K562 (cell line): ENCODE measurements around the gene MAP3K14. TPM values are rescaled to one million over a fixed set of nuclear protein-coding genes. Genes with fewer than 3 reads are reported as not detected.

Experiments
- ARHGAP35 ChIP-seq: fragments of 450-650 bp; IDR thresholded peaks from 2 replicates; pipeline ENCODE4 v1.6.1; 2018; ENCODE audit not compliant: partially characterized antibody
- ARID1B ChIP-seq: fragments of 450-650 bp; IDR thresholded peaks from 2 replicates; pipeline ENCODE4 v1.6.1; 2016; ENCODE audit warnings: antibody characterized with exemption, mild to moderate bottlenecking, inconsistent platforms
- CAMTA2 ChIP-seq: fragments of 250-450 bp; sonication (Bioruptor Pico); conservative IDR thresholded peaks from 2 replicates; pipeline ENCODE4 v1.5.1; 2022
- CREB3L1 ChIP-seq: fragments of 450-650 bp; IDR thresholded peaks from 2 replicates; pipeline ENCODE4 v1.6.1; 2014; ENCODE audit warnings: low read depth, mild to moderate bottlenecking, moderate library complexity, borderline replicate concordance
- ELF2 ChIP-seq: fragments of 250-450 bp; sonication (Bioruptor Pico); IDR thresholded peaks from 2 replicates; pipeline ENCODE4 v1.5.0; 2021; ENCODE audit warnings: mild to moderate bottlenecking
- GATAD2B ChIP-seq: fragments of 450-650 bp; IDR thresholded peaks from 2 replicates; pipeline ENCODE4 v1.6.1; 2017; ENCODE audit warnings: mild to moderate bottlenecking, borderline replicate concordance
- HNRNPUL1 ChIP-seq: fragments of 200-400 bp; formaldehyde crosslinking; IDR thresholded peaks from 2 replicates; pipeline ENCODE4 v1.6.1; 2017; ENCODE audit warnings: low read length
- HOMEZ ChIP-seq: fragments of 250-450 bp; sonication (Bioruptor Pico); IDR thresholded peaks from 2 replicates; pipeline ENCODE4 v1.4.0; 2020; ENCODE audit warnings: mild to moderate bottlenecking, moderate library complexity
- KLF13 ChIP-seq: fragments of 450-650 bp; IDR thresholded peaks from 2 replicates; pipeline ENCODE4 v1.6.1; 2016; ENCODE audit warnings: missing genetic modification characterization, low read depth, mild to moderate bottlenecking, missing compliant biosample characterization, moderate library complexity, borderline replicate concordance
- LCOR ChIP-seq: sonication (generic); formaldehyde crosslinking; IDR thresholded peaks from 2 replicates; pipeline ENCODE4 v1.8.0; 2022; ENCODE audit warnings: mild to moderate bottlenecking, missing genetic modification reagents
- MTA2 ChIP-seq: fragments of 450-650 bp; IDR thresholded peaks from 2 replicates; pipeline ENCODE4 v1.6.1; 2016; ENCODE audit warnings: low read depth
- NCOA2 ChIP-seq, 2 experiments: fragments of 450-650 bp; IDR thresholded peaks; 2 replicates each; pipeline ENCODE4 v1.6.1; 2018; ENCODE audit warnings: mild to moderate bottlenecking in 2 of 2, moderate library complexity in 1 of 2; ENCODE audit not compliant: partially characterized antibody in 2 of 2
- NR2F6 ChIP-seq: fragments of 450-650 bp; formaldehyde crosslinking; IDR thresholded peaks from 2 replicates; pipeline ENCODE4 v1.4.0; 2020; ENCODE audit warnings: mild to moderate bottlenecking
- PCBP1 ChIP-seq: fragments of 200-400 bp; formaldehyde crosslinking; IDR thresholded peaks from 2 replicates; pipeline ENCODE4 v1.6.1; 2018; ENCODE audit warnings: mild to moderate bottlenecking, low read depth, low read length; ENCODE audit not compliant: poor library complexity, severe bottlenecking
- PML ChIP-seq: IDR thresholded peaks from 2 replicates; pipeline ENCODE4 v1.6.1; 2012; ENCODE audit warnings: low read length, inconsistent platforms
- RAD51 ChIP-seq: fragments of 450-650 bp; IDR thresholded peaks from 2 replicates; pipeline ENCODE4 v1.7.1; 2016; ENCODE audit warnings: low read depth, mild to moderate bottlenecking, borderline replicate concordance
- SIN3B ChIP-seq: fragments of 450-650 bp; IDR thresholded peaks from 2 replicates; pipeline ENCODE4 v1.6.1; 2017; ENCODE audit warnings: low read depth, mild to moderate bottlenecking, moderate library complexity
- SIX5 ChIP-seq, 2 experiments: IDR thresholded peaks; 2 replicates each; pipeline ENCODE4 v1.6.1; 2011; ENCODE audit warnings: low read length in 2 of 2, borderline replicate concordance in 1 of 2, low read depth in 1 of 2, mild to moderate bottlenecking in 1 of 2, moderate library complexity in 1 of 2; ENCODE audit not compliant: insufficient read depth in 1 of 2
- STAT5B ChIP-seq: fragments of 250-450 bp; sonication (Bioruptor Pico); IDR thresholded peaks from 2 replicates; pipeline ENCODE4 v1.8.0; 2021; ENCODE audit warnings: mild to moderate bottlenecking, inconsistent platforms
- TOE1 ChIP-seq, 2 experiments: fragments of 450-650 bp in 1 of 2; sonication (generic) in 1 of 2; formaldehyde crosslinking in 1 of 2; IDR thresholded peaks; 2 replicates each; pipeline versions ENCODE4 v1.7.1 to v1.8.0; 2016 to 2022; ENCODE audit warnings: borderline replicate concordance in 2 of 2, mild to moderate bottlenecking in 2 of 2, antibody characterized with exemption in 1 of 2, inconsistent platforms in 1 of 2, low read depth in 1 of 2, missing genetic modification reagents in 1 of 2, moderate library complexity in 1 of 2
- ZNF134 ChIP-seq: fragments of 250-450 bp; sonication (Bioruptor Pico); conservative IDR thresholded peaks from 2 replicates; pipeline ENCODE4 v1.4.0; 2020
- ZNF146 ChIP-seq: IDR thresholded peaks from one replicate; pipeline ENCODE4 v1.6.1; 2018; ENCODE audit warnings: missing compliant biosample characterization; ENCODE audit not compliant: unreplicated experiment
- ZNF280B ChIP-seq: fragments of 250-450 bp; sonication (Bioruptor Pico); IDR thresholded peaks from 2 replicates; pipeline ENCODE4 v1.5.1; 2021; ENCODE audit warnings: mild to moderate bottlenecking
- ZNF324 ChIP-seq: fragments of 250-450 bp; sonication (Bioruptor Pico); IDR thresholded peaks from 2 replicates; pipeline ENCODE4 v1.4.0; 2020; ENCODE audit warnings: mild to moderate bottlenecking
- ZNF780A ChIP-seq: fragments of 250-450 bp; sonication (Bioruptor Pico); IDR thresholded peaks from 2 replicates; pipeline ENCODE4 v1.5.0; 2021; ENCODE audit warnings: mild to moderate bottlenecking
- polyA plus RNA-seq, 8 experiments: library from polyadenylated mRNA; depleted of rRNA in 4 of 8; stranded (reverse) in 5 of 8; unstranded in 3 of 8; fragments of >200 nt; fragmentation: Nextera tagmentation in 2 of 8; fragmentation: Illumina TruSeq in 1 of 8; extraction: Ambion mirVana in 2 of 8; extraction: Trizol in 1 of 8; gene quantifications; 2 replicates each; pipeline versions ENCODE4 v1.2.1 to v1.2.3, GENCODE V29; 2011 to 2014; ENCODE audit warnings: inconsistent platforms in 1 of 8, missing spikeins in 1 of 8
- total RNA-seq, 7 experiments: library from RNA; depleted of rRNA in 6 of 7; stranded (reverse); fragments of >200 nt in 6 of 7; fragmentation: Illumina TruSeq in 2 of 7; extraction: Trizol in 2 of 7; gene quantifications; 2 replicates each; pipeline versions ENCODE4 v1.2.1 to v1.2.3, GENCODE V29; 2011 to 2021; ENCODE audit warnings: low replicate concordance in 1 of 7

The MAP3K14 gene
- total and polyA plus RNA-seq, 9 of the 15 experiments (the other 6 are each of a cell fraction or from before 2014, with no cell fraction given) = 0.45 to 8.7 (median 3.2) TPM

DNA sequence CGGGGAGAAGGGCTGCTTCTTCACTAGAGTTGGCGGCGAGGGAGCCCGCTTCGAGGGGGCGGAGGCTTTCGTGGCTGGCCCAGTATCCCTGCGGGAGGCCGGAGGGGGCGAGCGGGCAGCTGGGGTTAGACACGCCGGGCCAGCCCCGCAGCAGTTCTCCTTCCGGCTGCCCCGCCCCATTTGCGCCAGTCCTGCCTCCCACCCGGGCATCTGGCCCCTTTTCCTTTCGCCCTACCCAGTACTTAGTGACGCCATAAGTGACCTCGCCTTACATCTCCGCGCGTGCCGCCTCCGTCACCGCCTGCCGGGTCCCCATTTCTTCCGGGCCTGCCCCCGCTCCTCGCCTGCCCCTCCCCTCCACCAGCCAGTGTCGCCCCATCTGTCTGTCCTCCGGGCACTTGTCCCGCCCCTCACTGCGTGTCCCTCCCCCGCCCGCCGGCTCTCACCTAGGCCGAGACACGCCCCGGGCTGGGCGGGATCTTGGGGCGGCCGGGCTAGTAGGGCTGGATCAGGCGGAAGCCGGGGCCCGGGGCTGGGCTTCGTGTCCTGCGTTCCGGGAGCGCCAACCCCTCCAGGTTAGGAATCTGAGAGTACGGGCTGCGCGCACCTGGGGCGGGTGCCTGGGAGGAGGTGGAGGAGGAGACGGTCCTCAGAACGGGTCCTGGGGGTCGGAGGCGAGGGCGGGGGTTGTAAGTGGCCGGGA, 69.2 kb downstream of the MAP3K14 start (continued):
- TF ChIP-seq HOMEZ (CRISPR knock-in tag) (no peak), ZNF280B (CRISPR knock-in tag) (no peak), RAD51 (no peak), SIN3B (0 out of 2 replicates have a peak, but pooled peaks have one; percentile 31), GATAD2B (no peak), ZNF134 (CRISPR knock-in tag) (no peak), STAT5B (no peak), MTA2 (no peak), PCBP1 (peak; percentile 38), SIX5 (IDR thresholded peaks at IDR 0.05; ENCODE audit: borderline replicate concordance in 1 of 2, insufficient read depth in 1 of 2, low read depth in 1 of 2, low read length in 2 of 2) (no peak), KLF13 (tag) (no peak), NR2F6 (CRISPR knock-in tag) (no peak), ELF2 (CRISPR knock-in tag) (no peak), ZNF324 (CRISPR knock-in tag) (no peak), CAMTA2 (CRISPR knock-in tag) (no peak), TOE1 (IDR thresholded peaks at IDR 0.05; ENCODE audit: borderline replicate concordance) (no peak), TOE1 (CRISPR knock-in tag; IDR thresholded peaks at IDR 0.05; ENCODE audit: borderline replicate concordance, low read depth) (no peak), CREB3L1 (no peak), NCOA2 (IDR thresholded peaks at IDR 0.05; ENCODE audit: partially characterized antibody in 2 of 2) (no peak), PML (peak; percentile 50; the same call in 1 of the 2 replicates), ZNF780A (CRISPR knock-in tag) (no peak), HNRNPUL1 (no peak), ZNF146 (no peak), ARID1B (peak; percentile 52; the same call in 1 of the 2 replicates), ARHGAP35 (no peak), LCOR (CRISPR knock-in tag) (no peak; the same call in 1 of the 2 replicates)
